D721Med (cell line): Measurements from ENCODE around the gene SCYGR1.

ENCODE experiments used
- DNase-seq: peaks from one replicate; pipeline ENCODE4 v3.0.0; 2011; ENCODE audit warnings: low spot score; ENCODE audit not compliant: insufficient read length
- FAIRE-seq: peaks from 2 replicates; lab custom pipeline; 2011; peaks lifted over from hg19 to GRCh38; lab: Jason Lieb, UNC
- CTCF ChIP-seq: IDR thresholded peaks from 2 replicates; pipeline ENCODE4 v1.5.1; 2012; ENCODE audit warnings: mild to moderate bottlenecking, control low read depth; ENCODE audit not compliant: insufficient read depth; ENCODE audit errors: missing control alignments

The SCYGR1 gene

DNA sequence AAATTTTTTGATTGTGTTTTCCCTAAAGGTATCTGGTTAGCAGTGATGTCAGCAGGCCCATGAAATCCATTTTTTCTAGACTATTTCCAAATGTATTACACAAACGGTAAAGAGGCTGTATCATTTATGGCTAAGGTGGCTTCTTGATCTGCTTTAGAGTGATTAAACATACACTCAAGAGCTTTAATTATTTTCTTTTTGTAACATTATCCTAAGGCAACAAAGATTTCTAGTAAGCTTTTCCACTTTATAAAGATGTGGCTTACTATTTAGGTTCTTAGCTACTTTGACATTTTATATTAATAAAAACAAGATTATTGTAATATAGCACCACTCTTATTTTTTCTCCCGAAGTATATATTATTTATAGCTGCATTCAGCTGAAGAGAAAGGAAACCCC, 46.2 kb downstream of the SCYGR1 start:
- DNase-seq (no peak), FAIRE-seq (peak; percentile 21)
- no peak for TF ChIP-seq CTCF

DNA sequence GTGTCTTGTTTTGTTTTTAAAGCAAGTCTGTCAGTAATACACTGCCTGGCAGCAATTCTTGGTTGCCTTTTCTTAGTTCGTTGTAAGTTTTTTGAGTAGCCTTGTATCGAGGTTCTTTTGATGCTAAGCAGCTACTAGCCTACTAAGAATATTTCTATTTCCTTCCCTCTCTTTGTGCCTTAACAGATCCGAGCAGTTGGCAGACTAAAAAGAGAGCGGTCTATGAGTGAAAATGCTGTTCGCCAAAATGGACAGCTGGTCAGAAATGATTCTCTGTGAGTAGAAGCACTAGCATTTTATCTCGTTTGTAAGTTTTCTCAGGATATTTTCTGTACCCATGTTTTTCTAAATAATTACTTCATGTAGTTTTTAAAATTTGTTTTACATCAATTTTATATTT, 47.6 kb downstream of the SCYGR1 start:
- DNase-seq (no peak), FAIRE-seq (no peak)
- no peak for TF ChIP-seq CTCF

DNA sequence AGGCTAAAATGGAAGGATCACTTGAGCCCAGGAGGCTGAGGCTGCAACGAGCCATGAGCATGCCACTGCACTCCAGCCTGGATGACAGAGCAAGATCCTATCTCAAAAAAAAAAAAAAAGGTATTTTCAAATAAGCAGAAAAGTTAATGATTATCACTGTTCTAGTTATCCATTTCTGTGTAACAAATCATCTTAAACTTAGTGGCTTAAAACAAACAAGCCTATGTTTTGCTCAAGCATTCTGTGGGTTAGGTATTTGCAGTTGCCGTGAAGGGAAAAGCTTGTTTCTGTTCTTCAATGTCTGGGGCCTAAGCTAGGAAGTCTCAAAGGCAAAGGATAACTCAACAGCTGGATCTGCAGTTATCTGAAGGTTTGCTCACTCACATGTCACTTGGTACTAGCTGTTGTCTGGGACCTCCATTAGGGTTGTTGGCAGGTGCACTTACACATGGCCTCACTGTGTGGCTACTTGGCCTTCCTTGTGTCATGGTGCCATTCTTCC, 48.6 kb downstream of the SCYGR1 start:
- FAIRE-seq = no peak
- no peak for DNase-seq
- no peak for TF ChIP-seq CTCF
